Measurements from ENCODE around the gene NPIPA2. TPM values are rescaled to one million over a fixed set of nuclear protein-coding genes. Genes with fewer than 3 reads are reported as not detected.
"Not testable (repeated sequence)": the region's sequence is repeated elsewhere in the genome, so short reads cannot be mapped to it uniquely, and the experiment has no call there.

The NPIPA2 gene
- total RNA-seq, 1 donor from 2014 or later, result 9.8 TPM

- DNase-seq (ENCODE audit: low spot score); intact Hi-C loops (cut with DNase I); ATAC-seq: not testable (repeated sequence)
These were observed 64.9 kb downstream of the NPIPA2 start for GRCh38 chr16:14807184-14807678.

GRCh38 chr16:14813890-14814289, 71.6 kb downstream of the NPIPA2 start:
- ATAC-seq; intact Hi-C loops (cut with DNase I); DNase-seq (ENCODE audit: low spot score): not testable (repeated sequence)

Other genes starting within 250 kb of the NPIPA2 start
- gene PARN, start 112.3 kb upstream of the NPIPA2 start, total RNA-seq, result 31.6 TPM
- gene BFAR, start 109.6 kb upstream of the NPIPA2 start, total RNA-seq, result 50.3 TPM
- not detected for gene PLA2G10, start 48.2 kb upstream of the NPIPA2 start, total RNA-seq
- gene NPIPA3, start 39.1 kb upstream of the NPIPA2 start, total RNA-seq, result 9.0 TPM
- 52.2 TPM for gene NOMO1, start 91.2 kb downstream of the NPIPA2 start, total RNA-seq
- 214 TPM for gene NPIPA1, start 194.9 kb downstream of the NPIPA2 start, total RNA-seq
- gene PDXDC1, start 232.5 kb downstream of the NPIPA2 start, total RNA-seq, result 58.6 TPM